Measurements from ENCODE around the gene PPM1M.
"Not testable (repeated sequence)": the region's sequence is repeated elsewhere in the genome, so short reads cannot be mapped to it uniquely, and the experiment has no call there.

Gene PPM1M

GRCh38 chr3:52278510-52279069 is 33.0 kb downstream of the PPM1M start, which contains the start of gene WDR82:
Gene WDR82 (minus strand): TSS chr3:52278649. CDS start chr3:52278361, 288 bp downstream.
- TF ChIP-seq CTCF (IDR thresholded peaks at IDR 0.05; ENCODE audit: borderline replicate concordance, control extremely low read depth, extremely low read depth, insufficient read depth, missing control alignments), result peak; percentile 38
- in situ Hi-C loops (cut with MboI; ENCODE audit: low sequenced_read_pairs, unreplicated experiment), result no loop called here
- DNase-seq (ENCODE audit: low spot score), result peak; percentile 97

DNA sequence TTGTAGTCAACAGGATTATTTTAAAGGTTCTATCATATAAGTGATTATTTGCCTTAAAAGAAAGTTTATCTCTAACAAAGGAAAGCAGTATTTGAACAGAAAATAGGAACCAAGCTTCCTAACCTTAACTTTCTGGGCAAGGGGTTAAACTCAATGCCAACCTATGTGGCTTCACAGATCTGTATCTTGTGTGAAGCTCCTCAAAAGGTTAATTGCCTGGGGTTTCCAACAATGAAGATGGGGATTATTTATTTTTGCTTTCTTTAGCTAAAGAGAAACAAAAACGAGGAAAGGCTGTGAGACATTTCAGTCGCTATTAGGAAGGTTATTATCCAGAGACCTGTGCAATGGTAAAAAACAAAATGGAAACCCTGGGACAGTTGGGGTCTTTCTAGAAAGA is 34.0 kb downstream of the PPM1M start:
- in situ Hi-C loops (cut with MboI; ENCODE audit: low sequenced_read_pairs, unreplicated experiment), result no loop called here
- no peak for TF ChIP-seq CTCF (IDR thresholded peaks at IDR 0.05; ENCODE audit: borderline replicate concordance, control extremely low read depth, extremely low read depth, insufficient read depth, missing control alignments)
- no peak for DNase-seq (ENCODE audit: low spot score)

GRCh38 chr3:52280050-52280461 is 34.5 kb downstream of the PPM1M start:
- in situ Hi-C loops (cut with MboI; ENCODE audit: low sequenced_read_pairs, unreplicated experiment), result no loop called here
- TF ChIP-seq CTCF (IDR thresholded peaks at IDR 0.05; ENCODE audit: borderline replicate concordance, control extremely low read depth, extremely low read depth, insufficient read depth, missing control alignments), result no peak
- DNase-seq (ENCODE audit: low spot score), result no peak

- DNase-seq (ENCODE audit: low spot score), result no peak
- TF ChIP-seq CTCF (IDR thresholded peaks at IDR 0.05; ENCODE audit: borderline replicate concordance, control extremely low read depth, extremely low read depth, insufficient read depth, missing control alignments), result no peak
- in situ Hi-C loops (cut with MboI; ENCODE audit: low sequenced_read_pairs, unreplicated experiment), result no loop called here
Measured at GRCh38 chr3:52281981-52282801, 36.6 kb downstream of the PPM1M start.

- TF ChIP-seq CTCF (IDR thresholded peaks at IDR 0.05; ENCODE audit: borderline replicate concordance, control extremely low read depth, extremely low read depth, insufficient read depth, missing control alignments), result no peak
- in situ Hi-C loops (cut with MboI; ENCODE audit: low sequenced_read_pairs, unreplicated experiment), result no loop called here
- DNase-seq (ENCODE audit: low spot score), result no peak
Measured at GRCh38 chr3:52283306-52283705, 37.7 kb downstream of the PPM1M start.

- in situ Hi-C loops (cut with MboI; ENCODE audit: low sequenced_read_pairs, unreplicated experiment); DNase-seq (ENCODE audit: low spot score): not testable (repeated sequence)
Measured at GRCh38 chr3:52284051-52284450, 38.5 kb downstream of the PPM1M start.

GRCh38 chr3:52286777-52287110 is 41.2 kb downstream of the PPM1M start:
- DNase-seq (ENCODE audit: low spot score), result no peak
- in situ Hi-C loops (cut with MboI; ENCODE audit: low sequenced_read_pairs, unreplicated experiment), result no loop called here
- TF ChIP-seq CTCF (IDR thresholded peaks at IDR 0.05; ENCODE audit: borderline replicate concordance, control extremely low read depth, extremely low read depth, insufficient read depth, missing control alignments), result no peak

All from GM13976 (cell line).